WTC11 (cell line): Measurements from ENCODE around the gene CFAP92. TPM values are rescaled to one million over a fixed set of nuclear protein-coding genes. Genes with fewer than 3 reads are reported as not detected.

Experiments used
- ATAC-seq: fragments of 200-7000 bp; cut with Tn5 transposase; 2 replicates; pipeline ENCODE4 v1.10.0; 2021; ENCODE audit warnings: mild to moderate bottlenecking, moderate library complexity
- CTCF ChIA-PET: fragments of 300-600 bp; sonication (Branson Sonifier 250); formaldehyde crosslinking; loops from one replicate; lab custom pipeline; 2021; ENCODE audit warnings: antibody characterized with exemption; lab: Charles Lee
- POLR2A ChIA-PET: fragments of 350-600 bp; sonication (Branson Sonifier 250); formaldehyde crosslinking; loops from one replicate; lab custom pipeline; 2021; ENCODE audit warnings: antibody characterized with exemption; lab: Charles Lee
- DNase-seq: peaks from one replicate; pipeline ENCODE4 v3.0.0; 2021; ENCODE audit warnings: low spot score
- H3K27ac Mint-ChIP-seq: 2 replicates; pipeline ENCODE4 v1.8.0; 2021; ENCODE audit warnings: mixed read lengths
- H3K27me3 Mint-ChIP-seq: 2 replicates; pipeline ENCODE4 v1.8.0; 2021; ENCODE audit warnings: low read depth, mild to moderate bottlenecking, moderate library complexity, mixed read lengths
- H3K36me3 Mint-ChIP-seq: 2 replicates; pipeline ENCODE4 v1.8.0; 2021; ENCODE audit warnings: mixed read lengths
- H3K4me1 Mint-ChIP-seq: 2 replicates; pipeline ENCODE4 v1.8.0; 2022; ENCODE audit warnings: mixed read lengths
- H3K4me3 Mint-ChIP-seq: 2 replicates; pipeline ENCODE4 v1.8.0; 2021; ENCODE audit warnings: mild to moderate bottlenecking, moderate library complexity, mixed read lengths
- H3K9me3 Mint-ChIP-seq: 2 replicates; pipeline ENCODE4 v1.8.0; 2021; ENCODE audit warnings: mixed read lengths
- AFF4 ChIP-seq: sonication (generic); formaldehyde crosslinking; IDR thresholded peaks from 2 replicates; pipeline ENCODE4 v1.8.1; 2023; ENCODE audit warnings: mild to moderate bottlenecking, missing genetic modification reagents, borderline replicate concordance
- ATF6 ChIP-seq: sonication (generic); formaldehyde crosslinking; IDR thresholded peaks from 2 replicates; pipeline ENCODE4 v1.8.1; 2023; ENCODE audit warnings: mild to moderate bottlenecking, missing genetic modification reagents
- ESRRA ChIP-seq: sonication (generic); formaldehyde crosslinking; IDR thresholded peaks from 2 replicates; pipeline ENCODE4 v1.8.1; 2022; ENCODE audit warnings: mild to moderate bottlenecking, missing genetic modification reagents, borderline replicate concordance
- HMGXB4 ChIP-seq: sonication (generic); formaldehyde crosslinking; IDR thresholded peaks from 2 replicates; pipeline ENCODE4 v1.8.1; 2023; ENCODE audit warnings: mild to moderate bottlenecking, moderate library complexity, missing genetic modification reagents
- STAT6 ChIP-seq: sonication (generic); formaldehyde crosslinking; conservative IDR thresholded peaks from 2 replicates; pipeline ENCODE4 v1.8.1; 2023; ENCODE audit warnings: mild to moderate bottlenecking, low read depth, missing genetic modification reagents, moderate library complexity
- TCF7 ChIP-seq: sonication (generic); formaldehyde crosslinking; IDR thresholded peaks from 2 replicates; pipeline ENCODE4 v1.8.0; 2022; ENCODE audit warnings: mild to moderate bottlenecking, low read depth, missing genetic modification reagents, moderate library complexity
- TEAD4 ChIP-seq: sonication (generic); formaldehyde crosslinking; IDR thresholded peaks from 2 replicates; pipeline ENCODE4 v1.8.0; 2022; ENCODE audit warnings: mild to moderate bottlenecking, missing genetic modification reagents
- ZNF512 ChIP-seq: sonication (generic); formaldehyde crosslinking; IDR thresholded peaks from 2 replicates; pipeline ENCODE4 v1.8.1; 2022; ENCODE audit warnings: missing genetic modification reagents, borderline replicate concordance
- total RNA-seq: library from RNA; stranded (reverse); gene quantifications from 3 replicates; pipeline ENCODE4 v1.2.3, GENCODE V29; 2021

The CFAP92 gene
- total RNA-seq, 1 experiment from 2014 or later = 2.9 TPM

GRCh38 chr3:128973988-128974564 is 19.8 kb downstream of the CFAP92 start:
- Mint-ChIP-seq H3K27ac (no peak overlapping the region), H3K27me3 (no peaks in the 10 kb centered on the region; the same call in 1 of the 2 replicates), H3K4me1 (no peaks in the 10 kb centered on the region), H3K9me3 (no peaks in the 10 kb centered on the region), H3K36me3 (no peaks in the 10 kb centered on the region)
- POLR2A ChIA-PET = no interaction called here
- TF ChIP-seq HMGXB4 (CRISPR knock-in tag) = no peak
- TF ChIP-seq, all 79 proteins: peak for 0
- no peak overlapping the region for H3K4me3 Mint-ChIP-seq
- CTCF ChIA-PET = no interaction called here
- no peak for DNase-seq
- ATAC-seq = no peak

- H3K27me3 Mint-ChIP-seq = no peaks in the 10 kb centered on the region
- H3K27ac Mint-ChIP-seq = no peak overlapping the region
- ChIA-PET CTCF (interaction anchor here (0.6 to 2.9 kb wide), 14 partner anchors 12 to 274 kb away, joined by 3 to 70 read pairs (median 32); partner anchors contain the start of genes CFAP92 and RAB43), POLR2A (no interaction called here)
- TF ChIP-seq AFF4 (CRISPR knock-in tag) (no peak), STAT6 (CRISPR knock-in tag) (no peak), TCF7 (CRISPR knock-in tag) (no peak), ATF6 (CRISPR knock-in tag) (no peak), ZNF512 (no peak), ESRRA (no peak), TEAD4 (CRISPR knock-in tag) (no peak)
- ATAC-seq (no peak), DNase-seq (no peak)
- no peaks in the 10 kb centered on the region for H3K36me3 Mint-ChIP-seq
- no peaks in the 10 kb centered on the region for H3K9me3 Mint-ChIP-seq
- no peaks in the 10 kb centered on the region for H3K4me1 Mint-ChIP-seq
- no peak overlapping the region for H3K4me3 Mint-ChIP-seq
Observed at GRCh38 chr3:128971421-128972100, 22.3 kb downstream of the CFAP92 start.
